Vagina (tissue), 2 donors: Measurements from ENCODE around the gene GLT1D1. TPM values are rescaled to one million over a fixed set of nuclear protein-coding genes. Genes with fewer than 3 reads are reported as not detected.

Experiments used
- DNase-seq, 2 donors: peaks; one replicate each; pipeline ENCODE4 v3.0.0-alpha.2; 2017; ENCODE audit errors: extremely low spot score in 2 of 2
- H3K27ac ChIP-seq: fragments of 200-600 bp; sonication (generic); one replicate; pipeline ENCODE4 v1.5.1; 2019
- H3K27me3 ChIP-seq: fragments of 200-600 bp; sonication (generic); one replicate; pipeline ENCODE4 v1.5.1; 2019
- H3K36me3 ChIP-seq, 2 donors: fragments of 200-600 bp; sonication (generic); one replicate each; pipeline ENCODE4 v1.5.1; 2017 to 2019
- H3K4me1 ChIP-seq: fragments of 200-600 bp; sonication (generic); one replicate; pipeline ENCODE4 v1.5.1; 2019
- H3K4me3 ChIP-seq, 2 donors: fragments of 200-600 bp; sonication (generic); 1 replicate in 1 of 2; 2 replicates in 1 of 2; pipeline ENCODE4 v1.5.1; 2016 to 2019
- H3K9me3 ChIP-seq: fragments of 200-600 bp; sonication (generic); one replicate; pipeline ENCODE4 v1.5.1; 2019
- POLR2A ChIP-seq, 2 donors: fragments of 450-650 bp; IDR thresholded peaks; one replicate each; pipeline ENCODE4 v1.6.1; 2017; ENCODE audit warnings: antibody characterized with exemption in 2 of 2, mild to moderate bottlenecking in 2 of 2, moderate library complexity in 2 of 2
- POLR2AphosphoS5 ChIP-seq, 2 donors: sonication (generic); formaldehyde crosslinking; IDR thresholded peaks; one replicate each; pipeline ENCODE4 v1.9.0; 2017; ENCODE audit warnings: antibody characterized with exemption in 2 of 2, mild to moderate bottlenecking in 2 of 2, low read depth in 1 of 2; ENCODE audit not compliant: insufficient read depth in 1 of 2
- intact Hi-C: fragments of 100-400 bp; cut with DNase I; formaldehyde crosslinking; loops from one replicate; pipeline ENCODE4 v1.15.1; 2023
- total RNA-seq: library from RNA; depleted of rRNA; stranded (reverse); fragments of >200 nt; gene quantifications from one replicate; pipeline ENCODE4 v1.2.3, GENCODE V29; 2016
- TF ChIP-seq, protein P1 (sequence below), 3 experiments: fragments of 450-650 bp in 2 of 3; fragments of 200-600 bp in 1 of 3; sonication (generic) in 1 of 3; IDR thresholded peaks; one replicate each; pipeline ENCODE4 v1.5.1; 2017 to 2019; ENCODE audit warnings: antibody characterized with exemption in 3 of 3, mild to moderate bottlenecking in 2 of 3, moderate library complexity in 2 of 3

GLT1D1 gene
- total RNA-seq, 1 donor from 2014 or later, result 0.74 TPM

DNA sequence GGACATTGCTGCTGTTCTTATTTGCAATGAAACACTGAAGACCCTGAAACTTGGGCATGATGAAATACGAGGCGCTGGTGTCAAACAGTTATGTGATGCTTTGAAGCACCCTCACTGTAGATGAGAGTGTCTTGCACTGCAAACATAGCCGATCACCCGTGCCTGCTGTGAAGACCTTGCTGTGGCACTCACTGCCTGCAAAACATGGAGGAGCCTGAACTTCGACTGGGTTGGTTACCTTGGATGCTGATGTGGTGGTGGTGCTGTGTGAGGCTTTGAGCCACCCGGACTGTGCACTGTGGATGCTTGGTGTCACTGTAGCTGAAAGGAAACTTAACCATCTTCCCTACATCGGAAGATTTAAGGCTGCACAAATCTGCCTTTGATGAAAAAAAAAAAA, 162.9 kb downstream of the GLT1D1 start:
- no peaks in the 10 kb centered on the region for H3K36me3 ChIP-seq
- no peaks in the 10 kb centered on the region for H3K4me1 ChIP-seq
- H3K27me3 ChIP-seq, result no peaks in the 10 kb centered on the region
- intact Hi-C loops, result no loop called here
- H3K9me3 ChIP-seq, result no peaks in the 10 kb centered on the region
- TF ChIP-seq POLR2AphosphoS5 (IDR thresholded peaks at IDR 0.05; ENCODE audit: insufficient read depth in 1 of 2, low read depth in 1 of 2), result no peak
- TF ChIP-seq, protein P1, sequence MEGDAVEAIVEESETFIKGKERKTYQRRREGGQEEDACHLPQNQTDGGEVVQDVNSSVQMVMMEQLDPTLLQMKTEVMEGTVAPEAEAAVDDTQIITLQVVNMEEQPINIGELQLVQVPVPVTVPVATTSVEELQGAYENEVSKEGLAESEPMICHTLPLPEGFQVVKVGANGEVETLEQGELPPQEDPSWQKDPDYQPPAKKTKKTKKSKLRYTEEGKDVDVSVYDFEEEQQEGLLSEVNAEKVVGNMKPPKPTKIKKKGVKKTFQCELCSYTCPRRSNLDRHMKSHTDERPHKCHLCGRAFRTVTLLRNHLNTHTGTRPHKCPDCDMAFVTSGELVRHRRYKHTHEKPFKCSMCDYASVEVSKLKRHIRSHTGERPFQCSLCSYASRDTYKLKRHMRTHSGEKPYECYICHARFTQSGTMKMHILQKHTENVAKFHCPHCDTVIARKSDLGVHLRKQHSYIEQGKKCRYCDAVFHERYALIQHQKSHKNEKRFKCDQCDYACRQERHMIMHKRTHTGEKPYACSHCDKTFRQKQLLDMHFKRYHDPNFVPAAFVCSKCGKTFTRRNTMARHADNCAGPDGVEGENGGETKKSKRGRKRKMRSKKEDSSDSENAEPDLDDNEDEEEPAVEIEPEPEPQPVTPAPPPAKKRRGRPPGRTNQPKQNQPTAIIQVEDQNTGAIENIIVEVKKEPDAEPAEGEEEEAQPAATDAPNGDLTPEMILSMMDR (IDR thresholded peaks at IDR 0.05), result no peak
- TF ChIP-seq POLR2A (IDR thresholded peaks at IDR 0.05), result no peak
- H3K27ac ChIP-seq, result no peak overlapping the region
- no peak for DNase-seq
- H3K4me3 ChIP-seq, result no peak overlapping the region

DNA sequence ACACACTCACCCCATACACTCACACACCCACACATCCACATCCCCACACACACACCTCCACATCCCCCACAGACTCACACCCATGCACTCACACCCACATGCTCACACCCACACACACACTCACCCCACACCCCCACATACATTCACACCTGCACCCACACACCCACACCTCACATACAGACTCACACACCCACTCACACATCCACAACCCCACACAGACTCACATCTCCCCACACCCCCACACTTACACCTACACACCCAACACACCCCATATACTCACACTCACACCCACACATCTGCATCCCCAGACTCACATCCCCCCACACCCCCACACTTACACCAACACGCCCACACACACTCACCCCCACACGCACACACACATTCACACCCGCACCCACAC, 171.8 kb downstream of the GLT1D1 start:
- no peaks in the 10 kb centered on the region for H3K4me1 ChIP-seq
- no peaks in the 10 kb centered on the region for H3K9me3 ChIP-seq
- no peak overlapping the region for H3K27ac ChIP-seq
- DNase-seq, result no peak
- H3K4me3 ChIP-seq, result no peak overlapping the region
- no peaks in the 10 kb centered on the region for H3K27me3 ChIP-seq
- intact Hi-C loops, result no loop called here
- no peak for TF ChIP-seq POLR2A (IDR thresholded peaks at IDR 0.05)
- TF ChIP-seq, protein P1 (IDR thresholded peaks at IDR 0.05), result no peak
- TF ChIP-seq POLR2AphosphoS5 (IDR thresholded peaks at IDR 0.05; ENCODE audit: insufficient read depth in 1 of 2, low read depth in 1 of 2), result no peak
- no peaks in the 10 kb centered on the region for H3K36me3 ChIP-seq

DNA sequence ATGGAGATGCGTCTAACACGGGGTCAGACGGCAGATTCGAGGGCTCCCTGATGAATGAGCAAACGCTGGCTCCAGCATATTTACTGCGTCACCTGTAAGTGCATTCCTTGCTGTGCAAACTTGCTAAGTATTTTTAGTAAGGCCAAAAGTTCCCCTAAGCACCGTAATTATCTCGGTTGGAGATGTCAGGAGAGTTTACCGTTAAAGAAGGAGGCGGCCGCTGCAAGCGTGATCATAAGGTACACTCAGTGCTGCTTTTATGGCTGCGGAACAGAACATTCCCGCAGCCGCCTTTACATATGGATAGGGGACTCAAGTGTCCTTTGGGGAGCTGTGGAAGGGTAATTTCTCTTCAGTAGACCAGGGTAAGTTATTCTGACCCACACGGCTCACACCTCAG, 175.6 kb downstream of the GLT1D1 start:
- no peaks in the 10 kb centered on the region for H3K4me1 ChIP-seq
- no peaks in the 10 kb centered on the region for H3K36me3 ChIP-seq
- no peak overlapping the region for H3K27ac ChIP-seq
- no peaks in the 10 kb centered on the region for H3K27me3 ChIP-seq
- no peaks in the 10 kb centered on the region for H3K9me3 ChIP-seq
- DNase-seq, result no peak
- no peak overlapping the region for H3K4me3 ChIP-seq
- TF ChIP-seq, protein P1 (IDR thresholded peaks at IDR 0.05), result no peak
- TF ChIP-seq POLR2AphosphoS5 (IDR thresholded peaks at IDR 0.05; ENCODE audit: insufficient read depth in 1 of 2, low read depth in 1 of 2) (no peak), POLR2A (IDR thresholded peaks at IDR 0.05) (no peak)
- intact Hi-C loops, result no loop called here

Other genes starting within 250 kb of the GLT1D1 start
- 36.1 TPM for gene SLC15A4, start 29.5 kb upstream of the GLT1D1 start, total RNA-seq